ENCODE results near the gene VGLL3.

- no peak for TF ChIP-seq EZH2 (IDR thresholded peaks at IDR 0.05; ENCODE audit: borderline replicate concordance, low read depth, low read length, severe bottlenecking)
- no peak for TF ChIP-seq CTCF (IDR thresholded peaks at IDR 0.05; ENCODE audit: borderline replicate concordance, extremely low read depth, low read length, poor library complexity, severe bottlenecking)
These were observed 23.9 kb downstream of the VGLL3 start for GRCh38 chr3:86967062-86967461.
